ENCODE results near the gene LAIR1. TPM values are rescaled to one million over a fixed set of nuclear protein-coding genes. Genes with fewer than 3 reads are reported as not detected.
"Not testable (repeated sequence)": the region's sequence is repeated elsewhere in the genome, so short reads cannot be mapped to it uniquely, and the experiment has no call there.

LAIR1 gene
- total and polyA plus RNA-seq, 2 experiments from 2014 or later: not detected

DNA sequence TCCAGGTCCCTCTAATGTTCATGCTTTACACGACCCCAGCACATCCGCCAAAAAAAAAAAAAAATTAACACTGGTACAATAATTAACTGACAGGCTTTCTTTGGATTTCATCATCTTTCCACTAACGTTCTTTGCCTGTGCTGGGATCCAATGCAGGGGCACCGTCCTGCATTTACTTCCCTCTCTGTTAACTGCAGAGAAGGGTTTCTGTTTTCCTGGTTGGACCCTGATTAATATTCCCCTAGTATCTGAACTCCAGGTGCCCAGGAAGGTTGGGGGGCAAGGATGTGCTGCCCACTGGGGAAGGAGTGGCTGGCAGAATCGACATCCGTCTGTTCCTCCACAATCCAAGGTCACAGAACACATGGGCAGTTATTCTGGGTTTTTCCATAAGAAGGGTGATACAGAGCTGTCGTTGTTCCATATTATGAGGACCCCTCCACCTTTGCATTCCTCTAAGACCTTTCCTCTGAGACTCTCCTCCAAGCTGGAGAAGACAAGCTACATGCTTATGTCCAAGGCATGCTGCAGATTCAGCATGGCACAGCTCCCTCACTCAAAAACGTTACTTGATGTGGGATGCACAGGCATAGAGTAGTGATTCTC lies 4.5 kb upstream of the LAIR1 start:
- Histone ChIP-seq H4K20me1 (ENCODE audit: insufficient read depth) (no peaks in the 10 kb centered on the region), H3K36me3 (ENCODE audit: low read depth) (no peaks in the 10 kb centered on the region), H3K27ac (no peak overlapping the region), H3K4me2 (ENCODE audit: unreplicated experiment) (no peak overlapping the region), H3K9me2 (ENCODE audit: insufficient read depth) (no peaks in the 10 kb centered on the region), H3K4me3 (no peak overlapping the region), H3K27me3 (replicated peaks; ENCODE audit: insufficient read depth) (no peaks in the 10 kb centered on the region; the same call in 1 of the 2 replicates), H3K9me3 (ENCODE audit: low read depth) (no peaks in the 10 kb centered on the region), H3F3A (ENCODE audit: insufficient read depth) (no peaks in the 10 kb centered on the region), H3K4me1 (ENCODE audit: insufficient read depth) (no peaks in the 10 kb centered on the region), H2AFZ (no peak overlapping the region), H3K9ac (no peak overlapping the region), H3K79me2 (ENCODE audit: insufficient read depth) (no peaks in the 10 kb centered on the region)
- in situ Hi-C loops (cut with MboI): no loop called here
- 16 to 17% methylated on average over 8 of the region's 8 CpGs for WGBS, 2 experiments (ENCODE audit: low coverage in 1 of 2, low lambda C conversion rate in 2 of 2, missing lambda C conversion rate in 2 of 2)
- DNase-seq: no peak
- TF ChIP-seq EZH2phosphoT487 (IDR thresholded peaks at IDR 0.05; ENCODE audit: insufficient read depth, low read depth): no peak
- no peak for TF ChIP-seq EZH2 (IDR thresholded peaks at IDR 0.05; ENCODE audit: insufficient read depth, poor library complexity, severe bottlenecking)

GRCh38 chr19:54366811-54367210 lies 2.1 kb upstream of the LAIR1 start:
- Histone ChIP-seq H3K4me2 (ENCODE audit: unreplicated experiment) (no peak overlapping the region), H2AFZ (no peak overlapping the region), H3K79me2 (ENCODE audit: insufficient read depth) (no peaks in the 10 kb centered on the region), H4K20me1 (ENCODE audit: insufficient read depth) (no peaks in the 10 kb centered on the region), H3K27ac (no peak overlapping the region), H3K9me2 (ENCODE audit: insufficient read depth) (no peaks in the 10 kb centered on the region), H3K36me3 (ENCODE audit: low read depth) (no peaks in the 10 kb centered on the region), H3K9me3 (ENCODE audit: low read depth) (no peaks in the 10 kb centered on the region), H3K4me1 (ENCODE audit: insufficient read depth) (no peaks in the 10 kb centered on the region), H3K4me3 (no peak overlapping the region), H3K27me3 (replicated peaks; ENCODE audit: insufficient read depth) (no peaks in the 10 kb centered on the region; the same call in 1 of the 2 replicates), H3K9ac (no peak overlapping the region), H3F3A (ENCODE audit: insufficient read depth) (no peaks in the 10 kb centered on the region)
- WGBS, 2 experiments (ENCODE audit: low coverage in 1 of 2, low lambda C conversion rate in 2 of 2, missing lambda C conversion rate in 2 of 2): 20 to 21% methylated on average over 6 of the region's 6 CpGs
- no peak for TF ChIP-seq EZH2 (IDR thresholded peaks at IDR 0.05; ENCODE audit: insufficient read depth, poor library complexity, severe bottlenecking)
- no peak for TF ChIP-seq EZH2phosphoT487 (IDR thresholded peaks at IDR 0.05; ENCODE audit: insufficient read depth, low read depth)
- no peak for DNase-seq
- in situ Hi-C loops (cut with MboI): no loop called here

- H3K4me3 ChIP-seq; H3K27ac ChIP-seq; H4K20me1 ChIP-seq (ENCODE audit: insufficient read depth); H3K36me3 ChIP-seq (ENCODE audit: low read depth); DNase-seq; H2AFZ ChIP-seq; H3K4me2 ChIP-seq (ENCODE audit: unreplicated experiment); H3K9me2 ChIP-seq (ENCODE audit: insufficient read depth); in situ Hi-C loops (cut with MboI); H3K9me3 ChIP-seq (ENCODE audit: low read depth); H3K79me2 ChIP-seq (ENCODE audit: insufficient read depth); H3K9ac ChIP-seq; H3F3A ChIP-seq (ENCODE audit: insufficient read depth); H3K4me1 ChIP-seq (ENCODE audit: insufficient read depth); H3K27me3 ChIP-seq (replicated peaks; ENCODE audit: insufficient read depth): not testable (repeated sequence)
- WGBS, 2 experiments (ENCODE audit: low coverage in 1 of 2, low lambda C conversion rate in 2 of 2, missing lambda C conversion rate in 2 of 2): 68 to 70% methylated on average over 12 to 13 of the region's 13 CpGs
Measured at GRCh38 chr19:54365798-54366197, 1.1 kb upstream of the LAIR1 start.

GRCh38 chr19:54361680-54362422 lies 2.9 kb downstream of the LAIR1 start:
- in situ Hi-C loops (cut with MboI): not testable (repeated sequence)

GRCh38 chr19:54359149-54359820 lies 5.4 kb downstream of the LAIR1 start:
- H3K27me3 ChIP-seq (replicated peaks; ENCODE audit: insufficient read depth); DNase-seq; H3F3A ChIP-seq (ENCODE audit: insufficient read depth); H3K27ac ChIP-seq; H3K9me2 ChIP-seq (ENCODE audit: insufficient read depth); H3K9ac ChIP-seq; H3K79me2 ChIP-seq (ENCODE audit: insufficient read depth); in situ Hi-C loops (cut with MboI); H3K9me3 ChIP-seq (ENCODE audit: low read depth); H2AFZ ChIP-seq; H3K4me1 ChIP-seq (ENCODE audit: insufficient read depth); H3K4me2 ChIP-seq (ENCODE audit: unreplicated experiment); H3K36me3 ChIP-seq (ENCODE audit: low read depth); H4K20me1 ChIP-seq (ENCODE audit: insufficient read depth); H3K4me3 ChIP-seq: not testable (repeated sequence)
- 10 to 14% methylated on average over 16 to 17 of the region's 21 CpGs for WGBS, 2 experiments (ENCODE audit: low coverage in 1 of 2, low lambda C conversion rate in 2 of 2, missing lambda C conversion rate in 2 of 2)

More at GRCh38 chr19:54361680-54362422, 2.9 kb downstream of the LAIR1 start:
- H3K36me3 ChIP-seq (ENCODE audit: low read depth); H4K20me1 ChIP-seq (ENCODE audit: insufficient read depth); H3K27ac ChIP-seq; H3K9me2 ChIP-seq (ENCODE audit: insufficient read depth); DNase-seq; H3K4me2 ChIP-seq (ENCODE audit: unreplicated experiment); H3F3A ChIP-seq (ENCODE audit: insufficient read depth); H2AFZ ChIP-seq; H3K27me3 ChIP-seq (replicated peaks; ENCODE audit: insufficient read depth); H3K9ac ChIP-seq; H3K79me2 ChIP-seq (ENCODE audit: insufficient read depth); H3K4me1 ChIP-seq (ENCODE audit: insufficient read depth); H3K4me3 ChIP-seq; H3K9me3 ChIP-seq (ENCODE audit: low read depth): not testable (repeated sequence)
- WGBS, 2 experiments (ENCODE audit: low coverage in 1 of 2, low lambda C conversion rate in 2 of 2, missing lambda C conversion rate in 2 of 2): 20 to 23% methylated on average over 7 of the region's 10 CpGs
